Heart left ventricle (tissue), 16 donors: ENCODE results near the gene MYO5A. TPM values are rescaled to one million over a fixed set of nuclear protein-coding genes. Genes with fewer than 3 reads are reported as not detected.

ENCODE experiments used
- ATAC-seq, 4 donors: fragments of 200-7000 bp; cut with Tn5 transposase; one replicate each; pipeline ENCODE4 v1.9.1; 2020 to 2022; ENCODE audit warnings: moderate library complexity in 4 of 4, mild to moderate bottlenecking in 3 of 4, moderate number of reproducible peaks in 1 of 4
- DNase-seq, 5 donors: peaks; one replicate each; pipeline ENCODE4 v3.0.0-alpha.2; 2020
- H3K27ac ChIP-seq, 12 donors: fragments of 200-600 bp; sonication (generic) in 4 of 12; one replicate each; pipeline versions ENCODE4 v1.5.0 to v1.8.0; 2016 to 2022; ENCODE audit warnings: mild to moderate bottlenecking in 2 of 12
- H3K27me3 ChIP-seq, 9 donors: fragments of 200-600 bp; sonication (generic) in 2 of 9; one replicate each; pipeline versions ENCODE4 v1.5.1 to v1.8.0; 2016 to 2022; ENCODE audit warnings: mild to moderate bottlenecking in 3 of 9
- H3K36me3 ChIP-seq, 9 donors: fragments of 200-600 bp; sonication (generic) in 2 of 9; one replicate each; pipeline versions ENCODE4 v1.5.0 to v1.8.0; 2018 to 2022; ENCODE audit warnings: mild to moderate bottlenecking in 2 of 9
- H3K4me1 ChIP-seq, 12 donors: fragments of 200-600 bp; sonication (generic) in 4 of 12; one replicate each; pipeline versions ENCODE4 v1.5.0 to v1.8.0; 2016 to 2022; ENCODE audit warnings: mild to moderate bottlenecking in 3 of 12
- H3K4me3 ChIP-seq, 12 donors: fragments of 200-600 bp; sonication (generic) in 4 of 12; one replicate each; pipeline versions ENCODE4 v1.5.0 to v1.8.0; 2017 to 2022; ENCODE audit warnings: mild to moderate bottlenecking in 9 of 12, moderate library complexity in 4 of 12
- H3K9me3 ChIP-seq, 12 donors: fragments of 200-600 bp; sonication (generic) in 4 of 12; one replicate each; pipeline versions ENCODE4 v1.5.0 to v1.8.0; 2016 to 2022; ENCODE audit warnings: mild to moderate bottlenecking in 1 of 12
- POLR2A ChIP-seq, 2 donors: fragments of 450-650 bp; IDR thresholded peaks; one replicate each; pipeline ENCODE4 v1.6.1; 2017; ENCODE audit warnings: antibody characterized with exemption in 2 of 2, mild to moderate bottlenecking in 2 of 2, moderate library complexity in 2 of 2
- WGBS, 4 donors: extraction: QIAGEN DNeasy Blood & Tissue Kit in 2 of 4; methylation state at CpG; one replicate each; pipeline versions ENCODE4 v1.1.5 to v1.1.7; 2013 to 2018; 5-methylcytosine and 5-hydroxymethylcytosine counted together
- intact Hi-C, 10 donors: fragments of 100-400 bp; cut with DNase I; formaldehyde crosslinking; loops; one replicate each; pipeline versions ENCODE4 v1.11.1 to v1.14.2; 2022
- polyA plus RNA-seq, 2 donors: library from polyadenylated mRNA; stranded (reverse); fragments of 200-250 nt; gene quantifications; one replicate each; pipeline ENCODE4 v1.2.3, GENCODE V29; 2013
- total RNA-seq, 9 donors: library from RNA; depleted of rRNA in 2 of 9; stranded (reverse); fragments of >200 nt in 2 of 9; fragmentation: NEBNext Ultra II Directional in 3 of 9; extraction: Animal tissue kit (Norgen Biotek cat#: 25700) in 3 of 9; gene quantifications; one replicate each; pipeline versions ENCODE4 v1.1.0 to v1.2.4, GENCODE V29; 2016 to 2023
- TF ChIP-seq, protein P1 (sequence below), 12 donors: fragments of 200-600 bp; sonication (generic) in 4 of 12; IDR thresholded peaks; one replicate each; pipeline versions ENCODE4 v1.5.0 to v1.8.0; 2018 to 2022; ENCODE audit warnings: antibody characterized with exemption in 12 of 12, mild to moderate bottlenecking in 5 of 12
- donor health status: ischemic (EF 13 %, LVEDD 7.1; RV severe dilation, severe dysfunction).
- donor health status: healthy with polysubstance abuse.
- donor health status: DM: no; HTN: yes; CAD: no.
- donor health status: DM: no; HTN: no; CAD: no.
- donor health status: ischemic (EF 25% LVEDD 6.9; RV normal size, moderate dysfunction).
- donor health status: ischemic (EF 25% LVEDD 5.7; RV mildly dilated, moderate dysfunction).
- donor health status: healthy.
- donor health status: DM: yes; HTN: yes; CAD: no.
- donor health status: ischemic (EF 35%, LVEDD 5.7; RV mildly dilated, moderate dysfunction).
- donor health status: nonischemic (EF 11% LVEDD 7.7; RV severe dilation, severe dysfunction).
- donor health status: DM: yes; HTN: yes; CAD: no.
- donor health status: PGD.
- donor health status: ischemic (EF 29% LVEDD 5.4; RV normal size, mild dysfunction).
- donor health status: nonischemic (EF 23%, LVEDD 6.1; RV moderate dilation, normal function).

MYO5A gene
- total and polyA plus RNA-seq, 11 donors, result 3.2 to 29.6 (median 6.9) TPM

DNA sequence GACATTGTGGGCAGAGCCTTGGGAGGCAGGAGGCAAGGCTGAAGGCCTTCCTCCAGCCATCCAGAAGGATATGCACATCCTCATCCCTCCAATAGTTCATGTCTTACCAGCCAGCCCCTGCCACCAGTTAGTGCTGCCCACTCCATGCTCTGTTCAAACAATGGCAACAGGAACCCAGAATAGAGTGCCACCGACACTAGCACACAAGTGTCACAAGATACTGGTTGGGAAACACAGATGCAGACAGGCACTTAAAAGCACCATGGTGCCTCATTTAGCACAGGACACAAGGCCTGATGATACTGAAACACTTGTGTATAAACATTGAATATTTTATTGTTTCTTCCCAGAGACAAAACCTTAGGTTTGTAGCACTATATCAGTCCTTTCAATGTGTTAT lies 176.6 kb downstream of the MYO5A start:
- no peak for ATAC-seq
- intact Hi-C loops, result no loop called here

DNA sequence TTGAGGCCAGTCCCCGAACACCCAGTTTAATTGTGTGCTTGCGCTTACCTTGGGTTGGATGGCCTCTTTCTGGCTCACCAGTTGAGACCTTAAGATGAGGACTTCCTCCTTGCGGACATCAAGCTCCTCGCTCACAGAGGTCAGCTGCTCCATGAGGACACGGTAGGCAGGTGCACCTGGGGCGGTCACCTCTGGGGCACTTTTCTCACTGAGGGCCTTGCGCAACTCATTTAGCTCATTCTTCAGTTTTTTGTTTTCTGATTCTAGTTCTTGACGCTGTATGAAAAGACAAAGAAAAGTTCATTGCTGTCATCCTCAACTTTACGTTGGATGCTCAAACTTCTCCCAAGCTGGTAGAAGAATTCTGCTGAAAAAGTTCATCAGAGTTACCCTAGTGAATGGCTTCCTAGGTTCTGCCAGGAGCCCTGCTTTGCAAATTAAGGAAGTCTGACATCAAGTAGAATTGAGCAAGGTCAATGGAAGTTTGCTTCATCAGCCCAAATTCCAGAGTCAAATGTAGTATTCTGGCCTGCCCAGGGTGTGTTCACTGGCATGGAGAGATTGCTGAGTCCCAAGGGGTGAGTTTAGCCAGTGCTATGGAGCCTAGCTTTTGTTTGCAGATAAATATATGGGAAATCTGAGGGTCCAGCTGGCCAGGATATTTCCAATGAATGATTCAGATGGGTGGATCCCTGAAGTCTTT lies 177.3 kb downstream of the MYO5A start:
- Histone ChIP-seq H3K27me3 (no peaks in the 10 kb centered on the region), H3K4me1 (peaks cover 0 to 14% (median 0%) of the 10 kb centered on the region in 12 donors), H3K36me3 (peaks cover 0 to 62% (median 41%) of the 10 kb centered on the region in 9 donors), H3K9me3 (no peaks in the 10 kb centered on the region), H3K27ac (peak overlapping the region in 1 of 12 donors; percentile 29), H3K4me3 (no peak overlapping the region)
- TF ChIP-seq POLR2A (IDR thresholded peaks at IDR 0.05), result no peak
- TF ChIP-seq, protein P1, sequence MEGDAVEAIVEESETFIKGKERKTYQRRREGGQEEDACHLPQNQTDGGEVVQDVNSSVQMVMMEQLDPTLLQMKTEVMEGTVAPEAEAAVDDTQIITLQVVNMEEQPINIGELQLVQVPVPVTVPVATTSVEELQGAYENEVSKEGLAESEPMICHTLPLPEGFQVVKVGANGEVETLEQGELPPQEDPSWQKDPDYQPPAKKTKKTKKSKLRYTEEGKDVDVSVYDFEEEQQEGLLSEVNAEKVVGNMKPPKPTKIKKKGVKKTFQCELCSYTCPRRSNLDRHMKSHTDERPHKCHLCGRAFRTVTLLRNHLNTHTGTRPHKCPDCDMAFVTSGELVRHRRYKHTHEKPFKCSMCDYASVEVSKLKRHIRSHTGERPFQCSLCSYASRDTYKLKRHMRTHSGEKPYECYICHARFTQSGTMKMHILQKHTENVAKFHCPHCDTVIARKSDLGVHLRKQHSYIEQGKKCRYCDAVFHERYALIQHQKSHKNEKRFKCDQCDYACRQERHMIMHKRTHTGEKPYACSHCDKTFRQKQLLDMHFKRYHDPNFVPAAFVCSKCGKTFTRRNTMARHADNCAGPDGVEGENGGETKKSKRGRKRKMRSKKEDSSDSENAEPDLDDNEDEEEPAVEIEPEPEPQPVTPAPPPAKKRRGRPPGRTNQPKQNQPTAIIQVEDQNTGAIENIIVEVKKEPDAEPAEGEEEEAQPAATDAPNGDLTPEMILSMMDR (IDR thresholded peaks at IDR 0.05), result no peak
- intact Hi-C loops, result no loop called here
- 91 to 98% (median 97%) methylated on average over 9 of the region's 9 CpGs for WGBS, 4 donors
- peak in 2 of 4 donors; percentile 16 to 68 for ATAC-seq
- DNase-seq, result no peak

More for the DNA sequence above, 176.6 kb downstream of the MYO5A start:
- H3K27me3 ChIP-seq, result no peaks in the 10 kb centered on the region
- peaks cover 0 to 62% (median 40%) of the 10 kb centered on the region in 9 donors for H3K36me3 ChIP-seq
- WGBS, 4 donors, result 60 to 75% (median 67%) methylated on average over 1 of the region's 1 CpG
- TF ChIP-seq POLR2A (IDR thresholded peaks at IDR 0.05), result no peak
- TF ChIP-seq, protein P1 (IDR thresholded peaks at IDR 0.05), result no peak
- DNase-seq, result no peak
- H3K27ac ChIP-seq, result peak overlapping the region in 1 of 12 donors; percentile 29
- no peaks in the 10 kb centered on the region for H3K9me3 ChIP-seq
- peaks cover 0 to 14% (median 0%) of the 10 kb centered on the region in 12 donors for H3K4me1 ChIP-seq
- no peak overlapping the region for H3K4me3 ChIP-seq

DNA sequence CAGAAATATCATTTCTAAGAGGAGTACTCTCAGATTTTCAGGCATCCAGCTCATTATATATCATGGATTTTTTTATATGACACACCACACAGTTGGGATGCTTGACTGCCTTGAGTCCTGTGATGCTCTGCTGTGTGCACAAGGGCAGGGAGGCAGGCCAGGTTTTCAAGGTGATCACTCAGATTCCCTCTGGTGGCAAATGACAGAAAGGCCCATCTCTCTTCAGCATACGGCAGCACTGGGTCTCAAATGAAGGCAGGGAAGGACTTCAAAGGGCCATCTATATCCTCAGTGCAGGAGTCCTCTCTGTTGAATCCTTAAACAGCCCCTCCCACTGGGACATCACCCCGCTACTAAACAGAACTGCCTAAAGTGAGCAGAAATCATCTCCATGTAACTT lies 178.3 kb downstream of the MYO5A start:
- H3K9me3 ChIP-seq, result no peaks in the 10 kb centered on the region
- H3K27me3 ChIP-seq, result no peaks in the 10 kb centered on the region
- ATAC-seq, result no peak
- intact Hi-C loops, result no loop called here
- no peak overlapping the region for H3K27ac ChIP-seq
- 88 to 94% (median 90%) methylated on average over 2 of the region's 2 CpGs for WGBS, 4 donors
- H3K36me3 ChIP-seq, result peaks cover 0 to 71% (median 50%) of the 10 kb centered on the region in 9 donors
- TF ChIP-seq, protein P1 (IDR thresholded peaks at IDR 0.05), result no peak
- TF ChIP-seq POLR2A (IDR thresholded peaks at IDR 0.05), result no peak
- H3K4me3 ChIP-seq, result no peak overlapping the region
- no peak for DNase-seq
- H3K4me1 ChIP-seq, result peaks cover 0 to 16% (median 0%) of the 10 kb centered on the region in 12 donors

DNA sequence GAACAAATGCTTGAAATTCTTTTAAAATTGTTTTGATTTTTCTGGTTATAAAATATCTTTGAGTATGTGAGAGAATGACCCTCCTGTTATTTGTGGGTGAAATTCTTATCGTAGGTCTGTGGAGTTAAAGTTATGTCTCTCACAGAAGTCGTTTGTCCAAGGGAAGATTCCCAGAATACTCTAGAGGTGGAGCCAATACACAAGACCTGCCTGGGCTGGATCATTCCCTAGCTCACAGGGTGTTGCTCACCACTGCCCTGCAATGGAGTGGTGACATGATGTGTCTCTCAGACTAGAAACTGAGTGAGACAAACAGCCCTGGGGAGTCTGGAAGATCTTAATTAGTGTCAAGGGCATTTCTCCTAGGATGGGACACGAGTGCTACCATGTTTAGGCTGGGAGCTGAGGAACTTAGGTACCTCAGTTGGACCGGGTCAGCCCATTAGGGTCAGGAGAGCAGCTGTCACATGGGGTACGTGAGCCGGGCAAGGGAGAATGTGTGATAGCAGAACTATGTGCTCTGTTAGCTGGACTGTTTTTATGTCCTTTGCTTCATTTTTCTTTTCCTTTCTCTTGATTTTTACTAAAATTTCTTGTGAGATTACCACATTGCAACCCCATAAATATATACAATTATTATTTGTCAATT lies 179.5 kb downstream of the MYO5A start:
- H3K27ac ChIP-seq, result peak overlapping the region in 5 of 12 donors; percentile 35 to 56 (median 43)
- intact Hi-C loops, result no loop called here
- H3K4me3 ChIP-seq, result no peak overlapping the region
- peaks cover 0 to 82% (median 46%) of the 10 kb centered on the region in 9 donors for H3K36me3 ChIP-seq
- TF ChIP-seq, protein P1 (IDR thresholded peaks at IDR 0.05), result peak in 1 of 12 donors; percentile 7
- no peak for TF ChIP-seq POLR2A (IDR thresholded peaks at IDR 0.05)
- no peaks in the 10 kb centered on the region for H3K27me3 ChIP-seq
- H3K4me1 ChIP-seq, result peaks cover 0 to 18% (median 1%) of the 10 kb centered on the region in 12 donors
- 46 to 50% (median 48%) methylated on average over 6 of the region's 6 CpGs for WGBS, 4 donors
- H3K9me3 ChIP-seq, result no peaks in the 10 kb centered on the region
- DNase-seq (peak in 1 of 5 donors; percentile 50), ATAC-seq (peak; percentile 46 to 77 (median 71))
